ENCODE results near the gene INKA1.
"Not testable (repeated sequence)": the region's sequence is repeated elsewhere in the genome, so short reads cannot be mapped to it uniquely, and the experiment has no call there.

The INKA1 gene

GRCh38 chr3:49813497-49814174 lies 10.6 kb downstream of the INKA1 start, which contains the start of gene UBA7:
UBA7 (minus strand) TSS chr3:49813953; CDS start chr3:49813787, 166 bp downstream.
- H3K4me3 ChIP-seq (ENCODE audit: low read depth, low read length), result peak within 1 kb of the TSS; percentile 70
- no peak for TF ChIP-seq CTCF (IDR thresholded peaks at IDR 0.05; ENCODE audit: low read depth, low read length, missing control alignments)
- no peak for DNase-seq (ENCODE audit: low read depth)

- DNase-seq (ENCODE audit: low read depth); H3K4me3 ChIP-seq (ENCODE audit: low read depth, low read length): not testable (repeated sequence)
These were observed 20.1 kb downstream of the INKA1 start for GRCh38 chr3:49823131-49823530.

- DNase-seq (ENCODE audit: low read depth), result no peak
- H3K4me3 ChIP-seq (ENCODE audit: low read depth, low read length), result no peak overlapping the region
- TF ChIP-seq CTCF (IDR thresholded peaks at IDR 0.05; ENCODE audit: low read depth, low read length, missing control alignments), result no peak
These were observed 23.0 kb downstream of the INKA1 start for GRCh38 chr3:49826016-49826415.

- DNase-seq (ENCODE audit: low read depth), result no peak
- TF ChIP-seq CTCF (IDR thresholded peaks at IDR 0.05; ENCODE audit: low read depth, low read length, missing control alignments), result no peak
- no peak overlapping the region for H3K4me3 ChIP-seq (ENCODE audit: low read depth, low read length)
These were observed 28.3 kb downstream of the INKA1 start for GRCh38 chr3:49831341-49831740.

GRCh38 chr3:49839193-49839809 lies 36.2 kb downstream of the INKA1 start:
- no peak overlapping the region for H3K4me3 ChIP-seq (ENCODE audit: low read depth, low read length)
- DNase-seq (ENCODE audit: low read depth), result peak; percentile 38
- peak; percentile 86 for TF ChIP-seq CTCF (IDR thresholded peaks at IDR 0.05; ENCODE audit: low read depth, low read length, missing control alignments)

- no peak for DNase-seq (ENCODE audit: low read depth)
- no peak for TF ChIP-seq CTCF (IDR thresholded peaks at IDR 0.05; ENCODE audit: low read depth, low read length, missing control alignments)
- no peak overlapping the region for H3K4me3 ChIP-seq (ENCODE audit: low read depth, low read length)
These were observed 37.3 kb downstream of the INKA1 start for GRCh38 chr3:49840388-49840787.

- H3K4me3 ChIP-seq (ENCODE audit: low read depth, low read length), result no peak overlapping the region
- peak; percentile 53 for TF ChIP-seq CTCF (IDR thresholded peaks at IDR 0.05; ENCODE audit: low read depth, low read length, missing control alignments)
- no peak for DNase-seq (ENCODE audit: low read depth)
These were observed 38.1 kb downstream of the INKA1 start for GRCh38 chr3:49841126-49841696.

All from GM12864 (cell line).